CD4-positive, alpha-beta memory T cell (primary cell): ENCODE data around the gene ENPP7. TPM values are rescaled to one million over a fixed set of nuclear protein-coding genes. Genes with fewer than 3 reads are reported as not detected.
A peak's percentile ranks its signal among the peaks of the same experiment; 100 is the strongest.

Source experiments
- CTCF ChIA-PET: fragments of 350-600 bp; sonication (Branson Sonifier 250); formaldehyde crosslinking; loops from one replicate; lab custom pipeline; 2021; ENCODE audit warnings: inconsistent platforms; ENCODE audit not compliant: partially characterized antibody; lab: Charles Lee
- POLR2A ChIA-PET: fragments of 350-600 bp; sonication (Branson Sonifier 250); formaldehyde crosslinking; loops from one replicate; lab custom pipeline; 2021; ENCODE audit not compliant: partially characterized antibody; lab: Charles Lee
- DNase-seq, 5 donors: peaks; one replicate each; pipeline versions ENCODE4 v3.0.0 to v3.0.0-alpha.2; 2020 to 2022; ENCODE audit warnings: mixed read lengths in 1 of 5
- H3K27ac ChIP-seq: one replicate; pipeline ENCODE4 v1.7.0; 2013; ENCODE audit warnings: low read depth, low read length
- H3K27me3 ChIP-seq: 2 replicates; pipeline ENCODE4 v1.7.0; 2013; ENCODE audit warnings: mild to moderate bottlenecking, low read length, moderate library complexity; ENCODE audit not compliant: insufficient read depth
- H3K36me3 ChIP-seq: 2 replicates; pipeline ENCODE4 v1.7.0; 2013; ENCODE audit warnings: mild to moderate bottlenecking, low read length, moderate library complexity; ENCODE audit not compliant: insufficient read depth
- H3K4me1 ChIP-seq: 2 replicates; pipeline ENCODE4 v1.7.0; 2013; ENCODE audit warnings: mild to moderate bottlenecking, low read length, moderate library complexity; ENCODE audit not compliant: insufficient read depth
- H3K4me3 ChIP-seq, 2 donors: one replicate each; pipeline ENCODE4 v1.7.0; 2013; ENCODE audit warnings: low read length in 2 of 2, mild to moderate bottlenecking in 1 of 2
- H3K9me3 ChIP-seq, 2 donors: one replicate each; pipeline ENCODE4 v1.7.0; 2013; ENCODE audit warnings: low read length in 2 of 2, control low read depth in 1 of 2; ENCODE audit not compliant: control insufficient read depth in 1 of 2
- H3K27ac Mint-ChIP-seq, 7 donors: one replicate each; pipeline ENCODE4 v1.8.0; 2020 to 2021; ENCODE audit warnings: mixed read lengths in 7 of 7, mild to moderate bottlenecking in 6 of 7, inconsistent platforms in 3 of 7, moderate library complexity in 3 of 7
- H3K27me3 Mint-ChIP-seq, 2 donors: one replicate each; pipeline ENCODE4 v1.8.0; 2020 to 2021; ENCODE audit warnings: mixed read lengths in 2 of 2
- H3K36me3 Mint-ChIP-seq, 2 donors: one replicate each; pipeline ENCODE4 v1.8.0; 2020 to 2021; ENCODE audit warnings: mixed read lengths in 2 of 2, inconsistent platforms in 1 of 2, mild to moderate bottlenecking in 1 of 2
- H3K4me1 Mint-ChIP-seq, 4 donors: one replicate each; pipeline ENCODE4 v1.8.0; 2020 to 2021; ENCODE audit warnings: mixed read lengths in 4 of 4, mild to moderate bottlenecking in 1 of 4
- H3K4me3 Mint-ChIP-seq, 8 donors: one replicate each; pipeline ENCODE4 v1.8.0; 2020 to 2021; ENCODE audit warnings: mixed read lengths in 8 of 8, mild to moderate bottlenecking in 7 of 8, moderate library complexity in 6 of 8, inconsistent platforms in 3 of 8
- H3K9me3 Mint-ChIP-seq, 8 donors: one replicate each; pipeline ENCODE4 v1.8.0; 2020 to 2021; ENCODE audit warnings: mixed read lengths in 8 of 8, mild to moderate bottlenecking in 5 of 8, inconsistent platforms in 3 of 8, moderate library complexity in 1 of 8
- intact Hi-C: fragments of 100-400 bp; cut with micrococcal nuclease; formaldehyde crosslinking; loops from one replicate; pipeline ENCODE4 v1.15.1; 2023
- polyA plus RNA-seq, 2 donors: library from polyadenylated mRNA; unstranded; fragments of 300-500 nt; fragmentation: Illumina TruSeq; gene quantifications; one replicate each; pipeline ENCODE4 v1.2.3, GENCODE V29; 2021
- total RNA-seq, 2 experiments: library from RNA; stranded (reverse); gene quantifications; one replicate each; pipeline ENCODE4 v1.2.3, GENCODE V29; 2021

ENPP7 gene
- total and polyA plus RNA-seq, 4 experiments from 2014 or later, result 0.15 to 0.20 TPM; not detected in 2

GRCh38 chr17:79776376-79777119 is 45.8 kb downstream of the ENPP7 start:
- peaks cover 2 to 12% (median 10%) of the 10 kb centered on the region in 4 donors for H3K4me1 Mint-ChIP-seq
- DNase-seq, result no peak
- CTCF ChIA-PET, result interaction anchor here (0.8 to 2.6 kb wide), 2 partner anchors 31 to 64 kb away, joined by 4 to 8 read pairs; no protein-coding TSS in a partner anchor
- no peak overlapping the region for H3K4me3 ChIP-seq
- peaks cover 20% of the 10 kb centered on the region for H3K27me3 ChIP-seq
- peaks cover 0 to 4% (median 0%) of the 10 kb centered on the region in 8 donors for H3K9me3 Mint-ChIP-seq
- H3K36me3 Mint-ChIP-seq, result no peaks in the 10 kb centered on the region
- no peaks in the 10 kb centered on the region for H3K36me3 ChIP-seq
- H3K9me3 ChIP-seq, result no peaks in the 10 kb centered on the region
- H3K27ac Mint-ChIP-seq, result peak overlapping the region in 2 of 7 donors; percentile 53 to 54
- intact Hi-C loops, result loop anchor here (2.0 kb wide), 1 partner anchor 20 kb away; the partner anchor contains the start of gene CBX8
- POLR2A ChIA-PET, result interaction anchor here (0.9 to 3.3 kb wide), 2 partner anchors 20 to 63 kb away, joined by 3 to 19 read pairs; partner anchors contain the start of genes CBX4 and CBX8
- peaks cover 20% of the 10 kb centered on the region for H3K4me1 ChIP-seq
- H3K27me3 Mint-ChIP-seq, result peaks cover 43 to 50% of the 10 kb centered on the region in 2 donors
- H3K27ac ChIP-seq, result no peak overlapping the region
- peak overlapping the region in 7 of 8 donors; percentile 39 to 75 (median 47) for H3K4me3 Mint-ChIP-seq

- H3K9me3 ChIP-seq, result no peaks in the 10 kb centered on the region
- peak overlapping the region in 3 of 7 donors; percentile 23 to 54 (median 53) for H3K27ac Mint-ChIP-seq
- intact Hi-C loops, result loop anchor here (2.0 kb wide), 1 partner anchor 19 kb away; the partner anchor contains the start of gene CBX8
- CTCF ChIA-PET, result interaction anchor here (2.5 to 2.6 kb wide), 2 partner anchors 12 to 32 kb away, joined by 8 read pairs; no protein-coding TSS in a partner anchor
- peak overlapping the region in 1 of 2 donors; percentile 43 for H3K4me3 ChIP-seq
- peaks cover 2 to 12% (median 10%) of the 10 kb centered on the region in 4 donors for H3K4me1 Mint-ChIP-seq
- POLR2A ChIA-PET, result interaction anchor here (0.9 to 3.3 kb wide), 2 partner anchors 19 to 62 kb away, joined by 3 to 19 read pairs; partner anchors contain the start of genes CBX4 and CBX8
- peak overlapping the region; percentile 39 to 75 (median 56) for H3K4me3 Mint-ChIP-seq
- peaks cover 0 to 4% (median 0%) of the 10 kb centered on the region in 8 donors for H3K9me3 Mint-ChIP-seq
- peaks cover 20% of the 10 kb centered on the region for H3K4me1 ChIP-seq
- peaks cover 45 to 53% of the 10 kb centered on the region in 2 donors for H3K27me3 Mint-ChIP-seq
- H3K27ac ChIP-seq, result no peak overlapping the region
- no peaks in the 10 kb centered on the region for H3K36me3 Mint-ChIP-seq
- peak in 3 of 5 donors; percentile 16 to 36 (median 28) for DNase-seq
- peaks cover 20% of the 10 kb centered on the region for H3K27me3 ChIP-seq
- H3K36me3 ChIP-seq, result no peaks in the 10 kb centered on the region
Measured at GRCh38 chr17:79777120-79777893, 46.6 kb downstream of the ENPP7 start.

DNA sequence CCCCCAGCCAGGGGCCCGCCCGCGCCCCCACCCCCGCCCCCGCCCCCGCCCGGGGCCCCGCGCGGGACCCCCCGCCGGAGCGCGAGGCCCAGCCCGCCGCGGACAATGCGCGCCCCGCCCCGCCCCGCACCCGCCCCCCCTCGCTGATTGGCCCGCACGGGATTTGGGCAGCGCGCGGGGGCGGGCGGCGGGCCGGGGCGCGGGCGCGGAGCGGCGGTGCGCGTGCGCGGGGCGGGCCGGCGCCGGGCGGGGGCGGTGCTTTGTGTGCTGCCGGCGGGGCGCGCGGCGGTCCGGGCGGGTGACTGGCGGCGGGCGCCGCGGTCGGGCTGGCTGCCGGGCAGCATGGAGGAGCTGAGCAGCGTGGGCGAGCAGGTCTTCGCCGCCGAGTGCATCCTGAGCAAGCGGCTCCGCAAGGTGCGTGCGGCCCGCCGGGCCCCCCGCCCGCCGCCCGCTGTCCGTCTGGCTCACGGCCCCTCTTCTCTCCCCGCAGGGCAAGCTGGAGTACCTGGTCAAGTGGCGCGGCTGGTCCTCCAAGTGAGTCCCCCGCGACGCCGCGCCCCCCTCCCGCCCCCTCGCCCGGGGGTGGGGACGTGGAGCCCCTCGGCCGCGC is 47.3 kb downstream of the ENPP7 start, which contains the start of gene CBX2:
Gene CBX2 (plus strand): TSS at position 255 of the 610 bp plus-strand sequence. CDS start 88 bp downstream, at position 343.
- peak within 1 kb of the TSS in 6 of 7 donors; percentile 15 to 82 (median 57) for H3K27ac Mint-ChIP-seq
- POLR2A ChIA-PET, result interaction anchor here (0.8 to 3.3 kb wide), 3 partner anchors 18 to 63 kb away, joined by 3 to 19 read pairs (median 3); partner anchors contain the start of gene CBX8
- intact Hi-C loops, result loop anchor here (2.0 kb wide), 1 partner anchor 19 kb away; the partner anchor contains the start of gene CBX8

GRCh38 chr17:79778504-79779083 is 47.9 kb downstream of the ENPP7 start:
- Histone ChIP-seq H3K27ac (no peak overlapping the region), H3K9me3 (no peaks in the 10 kb centered on the region), H3K4me1 (peaks cover 20% of the 10 kb centered on the region), H3K36me3 (no peaks in the 10 kb centered on the region), H3K27me3 (peaks cover 20% of the 10 kb centered on the region), H3K4me3 (peak overlapping the region in 1 of 2 donors; percentile 28)
- H3K4me3 Mint-ChIP-seq, result peak overlapping the region; percentile 79 to 85 (median 80)
- intact Hi-C loops, result no loop called here
- no peak for DNase-seq
- H3K9me3 Mint-ChIP-seq, result peaks cover 0 to 4% (median 0%) of the 10 kb centered on the region in 8 donors
- no peaks in the 10 kb centered on the region for H3K36me3 Mint-ChIP-seq
- peaks cover 2 to 12% (median 10%) of the 10 kb centered on the region in 4 donors for H3K4me1 Mint-ChIP-seq
- CTCF ChIA-PET, result interaction anchor here (1.2 to 2.5 kb wide), 2 partner anchors 11 to 38 kb away, joined by 3 to 8 read pairs; no protein-coding TSS in a partner anchor
- peak overlapping the region in 6 of 7 donors; percentile 15 to 82 (median 57) for H3K27ac Mint-ChIP-seq
- peaks cover 45 to 62% of the 10 kb centered on the region in 2 donors for H3K27me3 Mint-ChIP-seq
- POLR2A ChIA-PET, result interaction anchor here (0.8 to 3.3 kb wide), 3 partner anchors 18 to 63 kb away, joined by 3 to 19 read pairs (median 3); partner anchors contain the start of gene CBX8

More for the DNA sequence above, 47.3 kb downstream of the ENPP7 start, which contains the start of gene CBX2:
- CTCF ChIA-PET, result interaction anchor here (2.5 kb wide), 1 partner anchor 11 kb away, joined by 8 read pairs; no protein-coding TSS in a partner anchor
- H3K9me3 ChIP-seq, result no peaks in the 10 kb centered on the region
- H3K4me1 ChIP-seq, result peaks cover 20% of the 10 kb centered on the region
- DNase-seq, result peak; percentile 65 to 79 (median 75)
- H3K36me3 Mint-ChIP-seq, result no peaks in the 10 kb centered on the region
- H3K4me3 ChIP-seq, result peak within 1 kb of the TSS in 1 of 2 donors; percentile 43
- no peak within 1 kb of the TSS for H3K27ac ChIP-seq
- H3K9me3 Mint-ChIP-seq, result peaks cover 0 to 4% (median 0%) of the 10 kb centered on the region in 8 donors
- peaks cover 47 to 60% of the 10 kb centered on the region in 2 donors for H3K27me3 Mint-ChIP-seq
- H3K4me3 Mint-ChIP-seq, result peak within 1 kb of the TSS; percentile 79 to 85 (median 80)
- H3K36me3 ChIP-seq, result no peaks in the 10 kb centered on the region
- peaks cover 2 to 12% (median 10%) of the 10 kb centered on the region in 4 donors for H3K4me1 Mint-ChIP-seq
- H3K27me3 ChIP-seq, result peaks cover 20% of the 10 kb centered on the region

GRCh38 chr17:79779084-79779529 is 48.4 kb downstream of the ENPP7 start:
- ChIA-PET CTCF (interaction anchor here (1.2 to 2.5 kb wide), 2 partner anchors 10 to 38 kb away, joined by 3 to 8 read pairs; no protein-coding TSS in a partner anchor), POLR2A (interaction anchor here (0.8 to 3.3 kb wide), 3 partner anchors 13 to 62 kb away, joined by 3 to 19 read pairs (median 3); partner anchors contain the start of gene CBX8)
- H3K27me3 Mint-ChIP-seq, result peaks cover 41 to 61% of the 10 kb centered on the region in 2 donors
- peaks cover 0 to 4% (median 0%) of the 10 kb centered on the region in 8 donors for H3K9me3 Mint-ChIP-seq
- no peaks in the 10 kb centered on the region for H3K36me3 ChIP-seq
- H3K4me3 Mint-ChIP-seq, result peak overlapping the region; percentile 79 to 85 (median 80)
- peaks cover 20% of the 10 kb centered on the region for H3K27me3 ChIP-seq
- intact Hi-C loops, result no loop called here
- no peak overlapping the region for H3K27ac ChIP-seq
- no peaks in the 10 kb centered on the region for H3K9me3 ChIP-seq
- H3K4me3 ChIP-seq, result no peak overlapping the region
- H3K27ac Mint-ChIP-seq, result peak overlapping the region in 3 of 7 donors; percentile 15 to 81 (median 42)
- H3K4me1 ChIP-seq, result peaks cover 20% of the 10 kb centered on the region
- H3K36me3 Mint-ChIP-seq, result no peaks in the 10 kb centered on the region
- DNase-seq, result no peak
- H3K4me1 Mint-ChIP-seq, result peaks cover 2 to 12% (median 10%) of the 10 kb centered on the region in 4 donors
